ENCODE results near the gene ADORA1.

The ADORA1 gene

DNA sequence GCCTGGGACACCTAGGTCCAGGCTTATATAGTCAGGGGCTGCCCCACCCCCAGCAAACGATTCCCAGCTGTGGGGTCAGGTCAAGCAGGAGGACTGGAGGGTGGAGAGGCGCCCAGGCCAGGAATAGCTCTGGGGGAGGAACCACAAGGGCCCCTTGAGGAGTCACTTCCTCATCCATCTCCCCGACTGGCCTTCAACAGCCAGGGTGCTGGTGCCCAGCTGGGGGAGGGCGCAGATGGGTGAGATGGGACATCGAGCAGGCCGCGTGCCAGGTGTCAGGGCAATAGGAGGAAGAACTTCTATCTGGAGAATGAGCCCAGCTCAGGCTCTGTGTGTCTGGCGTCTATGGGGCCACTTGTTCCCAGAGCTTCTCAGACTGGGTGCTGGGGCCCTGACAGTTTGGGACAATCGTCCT, 48.3 kb downstream of the ADORA1 start:
- no peak for DNase-seq

DNA sequence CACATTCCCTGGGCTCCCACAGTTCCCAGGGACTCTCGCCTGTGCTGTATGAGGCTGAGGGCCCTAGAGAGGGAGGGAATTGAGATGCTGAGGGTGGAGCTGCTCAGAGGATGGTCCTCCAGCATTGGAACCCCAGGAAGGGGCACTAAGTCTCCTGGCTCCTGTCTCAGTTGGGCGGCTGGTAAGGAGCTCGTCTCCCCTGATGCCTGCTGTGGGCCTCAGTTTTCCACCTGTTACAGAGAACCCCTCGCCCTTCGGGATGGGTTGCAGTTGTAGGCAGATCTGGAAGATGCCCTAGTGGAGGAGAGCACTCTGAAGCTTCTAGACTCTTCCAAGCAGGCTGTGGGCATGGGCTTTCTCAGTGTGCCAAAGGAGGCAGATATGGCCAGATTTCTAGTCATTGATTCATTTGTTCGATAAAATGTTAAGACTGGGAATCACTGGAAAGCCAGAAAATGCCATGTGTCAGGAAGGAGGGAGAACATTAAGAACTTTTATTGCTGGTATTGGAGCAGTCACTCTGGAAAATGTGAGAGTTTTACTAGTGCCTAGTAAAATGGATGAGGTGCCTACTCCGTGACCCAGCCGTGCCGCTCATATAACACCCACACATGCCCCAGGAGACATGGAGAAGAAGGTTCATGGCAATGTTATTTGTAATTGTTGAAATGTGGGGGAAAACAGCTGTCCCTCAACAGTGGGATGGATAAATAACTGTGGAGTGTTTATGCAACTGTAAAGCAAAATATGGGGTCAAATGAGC, 48.9 kb downstream of the ADORA1 start:
- DNase-seq: no peak

DNA sequence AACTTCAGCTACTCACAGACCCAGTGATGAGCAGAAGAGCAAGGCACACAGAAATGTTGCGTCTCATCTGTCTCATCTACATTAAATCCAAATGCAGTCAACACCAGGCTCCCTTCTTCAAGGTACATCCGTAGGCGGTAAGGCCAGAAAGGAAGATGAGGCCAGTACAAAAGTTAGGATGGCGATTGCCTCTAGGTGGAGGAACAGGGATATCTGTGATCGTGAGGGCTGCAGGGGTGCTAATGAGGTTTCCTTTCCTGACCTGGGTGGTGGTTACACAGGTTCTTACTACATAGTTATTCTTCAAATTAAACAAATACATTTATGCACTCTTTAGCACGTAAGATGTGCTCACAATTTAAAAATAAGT, 49.5 kb downstream of the ADORA1 start:
- DNase-seq: no peak

DNA sequence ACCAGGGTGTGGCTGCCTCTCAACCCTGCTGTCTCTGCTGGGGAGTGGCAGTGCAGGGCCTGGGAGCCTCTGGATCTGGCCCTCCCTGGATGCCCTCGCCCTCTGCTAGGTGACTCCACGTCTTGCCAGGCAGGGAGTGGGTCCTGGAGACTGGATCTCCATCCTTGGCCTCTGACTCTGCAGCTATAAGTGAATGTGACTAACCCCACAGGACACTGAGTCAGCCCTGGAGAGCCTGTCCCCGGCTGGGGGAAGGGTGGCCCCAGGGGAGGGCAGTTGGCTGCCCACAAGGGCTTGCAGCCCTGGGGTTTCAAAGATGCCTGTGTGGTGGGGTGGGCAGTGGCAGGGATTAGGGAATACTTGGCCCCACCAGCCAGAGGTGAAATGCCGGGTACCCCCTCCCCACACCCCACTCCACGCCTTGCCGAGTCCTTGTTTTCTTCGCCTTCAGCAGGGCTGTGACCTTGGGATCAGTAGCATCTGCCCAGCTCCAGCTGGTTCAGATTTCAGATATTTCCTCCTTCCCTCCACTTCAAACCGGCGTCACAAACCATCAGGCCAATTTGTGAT, 50.0 kb downstream of the ADORA1 start:
- no peak for DNase-seq

GRCh38 chr1:203178083-203178482, 50.6 kb downstream of the ADORA1 start:
- DNase-seq: no peak

- no peak for DNase-seq
Observed at GRCh38 chr1:203178821-203179666, 51.5 kb downstream of the ADORA1 start.

DNA sequence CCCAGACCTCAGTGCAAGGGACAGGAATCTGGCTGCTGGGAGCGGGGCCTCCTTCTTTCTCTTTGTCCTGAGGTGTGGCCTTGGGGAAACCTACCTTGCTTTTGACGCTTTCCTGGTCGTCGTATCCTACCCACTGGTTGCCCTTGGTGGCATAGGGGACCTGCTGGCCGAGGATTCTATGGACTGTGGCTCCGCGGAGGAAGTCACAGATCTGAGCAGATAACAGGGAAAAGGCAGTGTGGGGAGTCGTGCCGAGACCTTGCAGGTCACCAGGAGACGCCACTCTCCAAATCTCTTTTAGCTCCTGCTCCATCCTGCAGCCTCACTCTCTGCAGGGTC, 52.1 kb downstream of the ADORA1 start:
- no peak for DNase-seq

- DNase-seq: no peak
Observed at GRCh38 chr1:203180611-203181330, 53.2 kb downstream of the ADORA1 start.

DNA sequence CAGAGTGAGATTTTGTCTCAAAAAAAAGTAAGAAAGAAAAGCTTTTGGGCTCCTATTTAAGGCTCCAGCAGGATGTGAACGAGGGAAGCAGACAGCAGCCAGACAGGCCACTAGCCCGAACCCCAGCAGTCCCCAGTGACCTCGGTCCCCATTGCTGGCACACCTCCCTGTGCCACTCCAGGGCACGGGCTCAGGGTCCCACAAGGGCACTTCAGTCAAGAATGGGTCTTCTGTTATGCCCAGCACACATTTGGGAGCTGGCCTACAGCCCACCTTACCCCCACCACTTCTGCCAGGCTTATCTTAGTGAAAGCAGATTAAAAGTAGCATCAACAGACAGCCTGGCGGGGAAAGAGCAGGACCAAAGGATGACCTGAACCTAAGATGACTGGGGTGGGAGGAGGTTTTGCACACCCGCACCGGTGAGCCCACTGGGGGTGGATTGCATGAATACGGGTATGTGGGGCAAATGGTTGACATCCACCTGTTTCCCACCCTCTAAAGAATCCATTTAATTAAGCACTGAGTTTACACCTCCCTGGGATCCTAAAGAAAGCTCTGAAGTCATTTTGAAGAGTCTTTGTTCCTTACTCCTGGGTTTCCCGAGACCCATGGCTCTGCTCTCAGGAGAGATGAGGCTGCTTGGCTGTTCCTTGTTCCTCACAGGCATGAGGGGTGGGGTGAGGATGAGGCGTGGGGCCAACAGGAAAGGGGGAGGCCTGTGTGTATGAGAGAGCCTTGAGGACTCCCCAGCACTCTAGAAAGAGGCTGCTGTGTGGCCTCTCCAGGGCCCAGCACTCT, 54.3 kb downstream of the ADORA1 start:
- no peak for DNase-seq

- no peak for DNase-seq
Observed at GRCh38 chr1:203182387-203182953, 54.9 kb downstream of the ADORA1 start.

GRCh38 chr1:203183828-203184227, 56.3 kb downstream of the ADORA1 start:
- DNase-seq: no peak

GRCh38 chr1:203184467-203184866, 56.9 kb downstream of the ADORA1 start:
- no peak for DNase-seq

- DNase-seq: no peak
Observed at GRCh38 chr1:203185061-203185461, 57.5 kb downstream of the ADORA1 start.

GRCh38 chr1:203185585-203185984, 58.1 kb downstream of the ADORA1 start:
- DNase-seq: no peak

DNA sequence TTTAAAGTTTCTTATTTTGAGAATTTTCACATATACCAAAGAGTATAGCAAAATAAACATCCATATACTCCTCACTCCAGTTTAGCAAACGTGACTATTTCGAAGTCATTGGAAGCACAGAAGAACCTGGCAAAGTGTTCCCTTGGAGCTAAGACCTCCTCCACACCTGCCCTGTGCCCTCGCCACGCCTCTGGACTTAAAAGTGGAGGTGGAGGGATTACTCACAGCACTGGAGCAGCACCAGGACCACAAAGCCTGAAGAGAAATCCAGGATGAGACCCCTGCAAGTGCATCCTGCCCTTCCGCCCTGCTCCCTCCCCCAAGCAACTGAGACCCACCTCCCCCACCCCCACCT, 58.5 kb downstream of the ADORA1 start:
- DNase-seq: no peak

- no peak for DNase-seq
Observed at GRCh38 chr1:203186446-203187303, 59.1 kb downstream of the ADORA1 start, which contains the start of gene CHI3L1. CHI3L1 (minus strand) TSS chr1:203186704; CDS start chr1:203186623, 81 bp downstream.

DNA sequence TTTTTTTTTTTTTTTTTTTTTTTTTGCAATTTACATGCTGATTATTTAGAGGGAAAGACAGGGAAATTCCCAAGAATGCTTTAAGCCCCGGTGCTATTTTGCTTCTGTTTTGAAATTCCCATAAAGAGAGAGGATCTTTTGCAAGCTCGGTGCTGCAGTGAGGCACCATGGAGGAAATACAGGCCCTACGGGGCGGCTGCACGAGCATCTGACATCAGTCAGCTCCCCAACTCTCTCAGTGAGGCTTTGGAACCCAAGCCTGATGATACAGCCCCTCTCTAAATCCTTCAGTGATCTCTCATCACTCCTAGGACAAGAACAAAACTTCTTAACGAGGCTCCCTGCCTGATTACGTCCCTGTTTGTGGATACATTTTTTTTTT, 59.8 kb downstream of the ADORA1 start:
- DNase-seq: no peak

- DNase-seq: no peak
Observed at GRCh38 chr1:203187689-203188264, 60.3 kb downstream of the ADORA1 start.

- DNase-seq: no peak
Observed at GRCh38 chr1:203188686-203189232, 61.2 kb downstream of the ADORA1 start.

DNA sequence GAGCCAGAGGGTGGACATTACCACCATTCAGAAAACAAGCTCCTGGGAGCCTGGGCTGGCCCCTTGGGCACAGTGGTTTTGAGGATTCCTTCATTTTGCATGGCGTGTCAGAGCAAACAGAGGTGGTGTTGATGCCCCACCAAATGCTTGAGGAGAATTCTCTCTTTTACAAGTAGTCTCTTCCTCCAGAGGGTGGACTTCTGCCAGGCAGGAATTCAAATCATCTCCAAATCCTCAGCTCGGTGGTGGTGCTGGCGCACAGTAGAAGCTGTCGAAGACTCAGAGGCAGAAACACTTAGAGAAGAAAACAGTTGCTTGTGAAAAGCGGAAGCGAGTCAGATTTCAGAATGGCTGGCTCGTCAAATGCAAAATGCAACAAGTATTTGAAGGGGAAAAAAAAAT, 62.4 kb downstream of the ADORA1 start:
- no peak for DNase-seq

DNA sequence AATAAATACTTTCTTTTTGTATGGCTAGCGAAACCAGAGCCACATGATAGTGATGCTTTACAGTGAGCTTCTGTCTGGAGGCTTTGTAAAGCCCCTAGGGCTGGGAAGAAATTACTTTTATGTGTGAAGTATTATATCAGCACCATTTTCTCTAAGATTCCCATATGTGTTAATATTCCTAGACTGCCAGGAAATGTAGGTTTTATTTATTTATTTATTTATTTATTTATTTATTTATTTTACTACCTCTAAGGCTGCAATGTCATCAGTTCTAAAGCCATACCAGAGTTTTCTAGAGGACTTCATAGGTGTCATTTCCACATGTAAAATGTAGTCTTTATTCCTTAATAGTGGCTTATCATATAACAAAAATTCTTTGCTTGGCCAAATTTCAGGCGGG, 63.4 kb downstream of the ADORA1 start:
- DNase-seq: no peak

All from DMS153 (cell line).